ENCODE measurements around the gene METTL16. TPM values are rescaled to one million over a fixed set of nuclear protein-coding genes. Genes with fewer than 3 reads are reported as not detected.
A peak's percentile ranks its signal among the peaks of the same experiment; 100 is the strongest.

METTL16 gene
- total and polyA plus RNA-seq, 9 of the 15 experiments (the other 6 are each of a cell fraction or from before 2014, with no cell fraction given), result 12.1 to 30.5 (median 19.8) TPM

GRCh38 chr17:2392252-2393173, 119.2 kb downstream of the METTL16 start:
- CTCF ChIA-PET (ENCODE audit: low intra/inter-chr PET ratio), result no interaction called here
- Histone ChIP-seq H3K79me2 (ENCODE audit: control insufficient read depth, insufficient read depth, low read length) (peaks cover 60% of the 10 kb centered on the region), H3K4me1 (replicated peaks in 1 of 2; ENCODE audit: control insufficient read depth in 2 of 2, insufficient read depth in 2 of 2, low read length in 2 of 2) (peaks cover 32 to 67% of the 10 kb centered on the region in 2 experiments), H3K27ac (ENCODE audit: extremely low read depth, low read depth, low read length) (peak overlapping the region; percentile 99), H3K4me2 (ENCODE audit: insufficient read depth, low read length) (peak overlapping the region; percentile 82), H3K4me3 (peak overlapping the region; percentile 52), H3K9me3 (replicated peaks; ENCODE audit: control insufficient read depth, insufficient read depth, low read depth, low read length) (no peaks in the 10 kb centered on the region), H3K36me3 (ENCODE audit: control insufficient read depth, insufficient read depth, low read length) (peaks cover 23% of the 10 kb centered on the region; the same call in 2 of the 3 replicates), H3K9me1 (ENCODE audit: control insufficient read depth, insufficient read depth, low read length) (no peaks in the 10 kb centered on the region), H3K27me3 (ENCODE audit: control insufficient read depth in 2 of 2, insufficient read depth in 2 of 2, low read length in 2 of 2) (no peaks in the 10 kb centered on the region), H2AFZ (ENCODE audit: low read depth, low read length) (0 out of 2 replicates have a peak overlapping the region, but pooled peaks have one; percentile 51), H3K9ac (ENCODE audit: insufficient read depth in 1 of 2, low read depth in 2 of 2, low read length in 2 of 2) (peak overlapping the region; percentile 96 to 98), H4K20me1 (replicated peaks; ENCODE audit: control insufficient read depth, insufficient read depth, low read length) (0 out of 2 replicates have a peak, but pooled peaks cover 3% of the 10 kb centered on the region)
- DNase-seq (ENCODE audit: extremely low read depth in 1 of 4, low spot score in 3 of 4) (peak; percentile 78 to 93 (median 85)), ATAC-seq (peak; percentile 80), FAIRE-seq (peak; percentile 77)
- POLR2A ChIA-PET, result interaction anchor here (0.6 to 4.0 kb wide), 10 partner anchors 7 to 321 kb away, joined by 3 to 24 read pairs (median 4); no protein-coding TSS in a partner anchor
- WGBS (ENCODE audit: insufficient coverage, low coverage, missing lambda C conversion rate), result 0% methylated on average over 18 of the region's 83 CpGs
- BruUV-seq (replicated peaks), result TSS peak; percentile 77
- in situ Hi-C loops (cut with MboI), result no loop called here
- intact Hi-C loops (cut with micrococcal nuclease), result loop anchor here (1.0 kb wide), 1 partner anchor 9 kb away; the partner anchor contains the start of gene MNT
- no peak for TF ChIP-seq ATF1 (CRISPR knock-in tag; IDR thresholded peaks at IDR 0.05)
- peak; percentile 11; the same call in 1 of the 2 replicates for TF ChIP-seq ATF1 (tag; IDR thresholded peaks at IDR 0.05)
- TF ChIP-seq FUS (optimal IDR thresholded peaks at IDR 0.05; ENCODE audit: low read depth, low read length), result peak; percentile 72
- peak; percentile 87 for TF ChIP-seq VEZF1 (CRISPR knock-in tag; IDR thresholded peaks at IDR 0.05)
- TF ChIP-seq CTCFL (IDR thresholded peaks at IDR 0.05; ENCODE audit: borderline replicate concordance, insufficient read depth, low read depth, low read length, poor library complexity, severe bottlenecking), result no peak
- TF ChIP-seq E2F6 (IDR thresholded peaks at IDR 0.05; ENCODE audit: borderline replicate concordance in 1 of 2, extremely low read depth in 1 of 2, insufficient read depth in 1 of 2, insufficient read length in 1 of 2, low read depth in 1 of 2, low read length in 1 of 2, poor library complexity in 1 of 2, severe bottlenecking in 1 of 2), result peak; percentile 61 to 87
- no peak for TF ChIP-seq TOE1 (IDR thresholded peaks at IDR 0.05; ENCODE audit: borderline replicate concordance)
- TF ChIP-seq TOE1 (CRISPR knock-in tag; IDR thresholded peaks at IDR 0.05; ENCODE audit: borderline replicate concordance, low read depth), result no peak
- TF ChIP-seq SP1 (CRISPR knock-in tag; IDR thresholded peaks at IDR 0.05), result peak; percentile 49; the same call in 1 of the 2 replicates
- TF ChIP-seq ZBTB43 (CRISPR knock-in tag; IDR thresholded peaks at IDR 0.05), result no peak
- TF ChIP-seq MCM5 (IDR thresholded peaks at IDR 0.05; ENCODE audit: low read depth), result no peak
- no peak for TF ChIP-seq LEF1 (IDR thresholded peaks at IDR 0.05)
- TF ChIP-seq ATF7 (IDR thresholded peaks at IDR 0.05), result peak; percentile 37; the same call in 1 of the 2 replicates
- no peak for TF ChIP-seq TCFL5 (CRISPR knock-in tag; conservative IDR thresholded peaks at IDR 0.05)

Data from K562 (cell line).